HG02870 (cell line): Measurements from ENCODE around the gene ITPR2.

Experiments used
- ATAC-seq: cut with Tn5 transposase; IDR thresholded peaks from one replicate; pipeline ENCODE4 v1.9.1; 2021; ENCODE audit warnings: mild to moderate bottlenecking, moderate library complexity; ENCODE audit not compliant: unreplicated experiment

ITPR2 gene

DNA sequence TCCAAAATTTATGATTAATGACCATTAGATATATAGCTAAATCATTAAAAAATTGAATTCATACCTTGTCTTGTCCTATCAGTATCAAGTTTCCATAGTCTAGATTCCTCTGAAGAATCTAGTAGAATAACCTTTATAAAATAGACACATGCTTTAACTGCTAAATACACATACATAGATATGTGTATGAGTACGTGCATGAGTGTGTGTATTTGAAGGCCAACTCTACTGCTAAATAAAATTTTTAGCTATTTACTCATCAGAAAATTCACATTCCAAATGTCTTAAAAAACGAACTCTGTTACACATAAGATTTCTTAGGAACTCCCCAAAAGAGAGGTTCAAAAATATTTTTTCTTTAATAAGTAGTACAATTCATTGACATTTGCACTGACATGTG, 404.6 kb downstream of the ITPR2 start:
- ATAC-seq, result no peak

DNA sequence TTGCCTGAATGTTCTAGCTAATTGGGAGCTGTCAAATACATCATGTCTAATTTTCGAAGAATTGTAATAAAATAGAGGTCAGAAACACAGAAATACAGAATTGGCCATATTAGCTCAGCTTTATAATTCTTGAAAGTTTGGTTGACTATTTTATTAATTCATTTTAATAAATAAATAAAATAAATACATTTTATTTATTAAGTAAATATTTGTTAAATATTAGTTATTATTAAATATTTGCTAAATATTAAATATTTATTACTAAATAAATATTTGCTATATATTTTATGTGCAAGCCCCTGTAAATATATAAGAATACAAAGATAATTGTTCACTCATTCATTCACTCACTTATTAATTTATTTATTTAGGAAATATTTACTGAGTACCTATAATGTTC, 406.3 kb downstream of the ITPR2 start:
- ATAC-seq, result no peak

DNA sequence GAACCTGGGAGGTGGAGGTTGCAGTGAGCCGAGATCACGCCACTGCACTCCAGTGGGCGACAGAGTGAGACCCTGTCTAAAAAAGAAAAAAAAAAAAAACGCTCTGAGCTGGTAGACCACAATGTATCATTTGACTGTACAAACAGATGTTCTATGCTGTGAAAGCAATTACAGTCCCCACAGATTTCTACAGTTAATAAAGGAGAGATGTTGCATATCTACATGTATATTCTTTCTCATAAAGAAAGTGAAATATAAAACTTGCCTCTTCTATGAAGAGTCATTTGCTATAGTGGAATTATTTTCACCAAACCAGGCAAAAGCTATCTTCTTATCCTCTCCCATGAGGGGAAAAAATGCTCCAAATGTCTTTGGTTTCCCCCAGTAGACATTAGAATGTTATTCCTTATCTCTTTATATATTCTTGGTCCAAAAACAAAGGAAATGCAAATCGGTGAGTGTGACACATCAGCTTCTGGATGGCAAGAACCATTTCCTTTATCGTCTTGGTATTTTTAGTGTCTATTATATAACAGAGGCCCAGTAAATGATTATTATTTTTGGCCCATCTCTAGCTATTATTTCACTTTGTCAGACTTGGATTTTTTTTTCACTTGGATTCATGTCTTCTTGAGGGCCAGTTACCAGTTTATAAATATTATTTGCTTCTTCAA, 407.3 kb downstream of the ITPR2 start:
- ATAC-seq, result peak; percentile 76

GRCh38 chr12:26422839-26423398, 410.1 kb downstream of the ITPR2 start:
- ATAC-seq, result peak; percentile 41

- no peak for ATAC-seq
Measured at GRCh38 chr12:26416550-26416949, 416.4 kb downstream of the ITPR2 start.

DNA sequence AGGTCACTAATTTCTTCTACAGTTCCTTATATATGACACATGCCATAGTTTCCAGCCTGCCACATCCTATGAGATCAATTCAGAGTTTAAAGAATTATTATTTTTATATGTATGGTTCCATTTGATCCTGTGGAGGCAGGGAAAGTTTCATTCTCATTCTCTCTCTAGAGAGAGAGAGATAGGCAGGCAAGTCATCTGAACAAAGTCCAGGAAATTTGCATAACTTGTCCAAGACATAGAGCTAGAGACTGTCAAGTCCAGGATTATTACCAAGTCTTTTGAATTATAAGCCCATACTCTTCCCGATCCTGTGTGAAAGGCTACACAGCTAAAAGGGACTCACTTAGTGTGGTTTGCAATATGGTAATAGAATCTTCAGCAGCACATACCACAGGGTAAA, 422.3 kb downstream of the ITPR2 start:
- ATAC-seq, result no peak

DNA sequence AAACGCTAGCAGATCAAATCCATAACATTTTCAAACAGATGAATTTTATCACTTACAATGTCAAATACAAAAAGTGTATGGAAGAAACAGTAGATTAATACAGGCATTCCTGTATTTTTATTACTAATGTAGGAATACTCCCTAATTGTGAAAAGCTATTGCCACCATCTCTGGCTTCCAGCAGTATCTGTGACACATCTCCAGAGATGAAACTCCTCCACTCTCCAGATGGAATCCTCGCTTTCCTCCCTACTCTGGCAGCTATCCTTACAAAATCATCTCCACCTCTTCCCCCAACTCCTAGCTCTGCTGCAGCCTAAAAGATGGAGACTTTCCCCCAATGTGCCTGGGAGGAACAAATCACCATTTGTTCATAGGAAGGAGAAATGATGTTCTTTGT, 426.2 kb downstream of the ITPR2 start:
- no peak for ATAC-seq

DNA sequence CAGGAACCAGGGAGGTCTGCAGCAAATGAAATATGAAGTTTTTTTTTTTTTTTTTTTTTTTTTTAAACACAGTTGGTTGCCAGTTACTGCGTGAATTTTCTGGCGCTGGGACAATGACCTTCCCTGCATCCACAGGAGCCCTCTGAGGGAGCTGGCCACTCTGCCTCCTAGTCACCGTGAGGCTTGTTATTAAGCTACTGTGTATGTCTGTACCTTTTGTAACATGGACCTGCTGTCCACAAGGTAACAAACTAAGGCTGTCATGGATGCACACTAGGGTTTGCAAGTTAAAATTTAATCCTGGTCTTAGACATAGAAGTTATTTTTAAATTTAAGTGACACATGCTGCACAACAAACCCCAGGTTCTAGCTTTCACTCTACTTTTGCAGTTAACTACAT, 426.6 kb downstream of the ITPR2 start:
- ATAC-seq, result no peak

- no peak for ATAC-seq
Measured at GRCh38 chr12:26403601-26404000, 429.4 kb downstream of the ITPR2 start.

DNA sequence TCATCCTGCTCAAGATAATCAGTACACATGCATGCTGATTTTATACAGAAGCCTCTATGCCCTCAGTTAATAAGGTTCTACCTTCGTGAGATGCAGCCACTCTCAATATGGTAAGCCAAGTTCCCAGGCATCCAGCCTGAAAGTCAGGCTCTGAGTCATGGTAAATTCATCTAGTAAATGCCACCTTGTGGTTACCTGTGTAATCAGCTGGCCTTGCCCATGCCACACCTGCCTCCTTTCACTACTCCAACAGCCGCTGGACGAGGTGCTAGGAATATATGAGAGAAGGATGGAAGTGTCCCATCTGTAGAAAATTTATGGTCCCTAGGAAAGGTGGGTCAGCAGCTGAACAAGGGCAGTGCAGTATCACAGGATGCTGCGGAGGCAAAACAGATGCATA, 430.3 kb downstream of the ITPR2 start:
- no peak for ATAC-seq

GRCh38 chr12:26401874-26402273, 431.1 kb downstream of the ITPR2 start:
- no peak for ATAC-seq

DNA sequence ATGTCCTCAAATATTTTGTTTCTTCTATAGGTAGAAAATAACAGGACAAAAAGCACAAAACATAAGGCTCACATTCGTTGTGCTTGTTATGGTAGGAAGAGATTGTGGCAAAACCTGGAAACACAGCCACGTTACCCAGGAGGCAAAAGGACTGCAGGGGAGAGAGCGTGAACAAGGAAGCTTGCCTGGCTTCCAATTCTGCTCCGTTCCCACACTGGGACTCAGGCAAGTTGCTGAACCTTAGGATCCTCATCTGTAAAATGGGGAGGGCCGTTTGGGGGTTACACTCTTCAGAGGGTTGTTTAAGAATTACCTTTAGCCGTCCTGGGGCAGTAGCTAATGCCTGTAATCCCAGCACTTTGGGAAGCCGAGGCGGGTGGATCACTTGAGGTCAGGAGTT, 432.4 kb downstream of the ITPR2 start:
- no peak for ATAC-seq

DNA sequence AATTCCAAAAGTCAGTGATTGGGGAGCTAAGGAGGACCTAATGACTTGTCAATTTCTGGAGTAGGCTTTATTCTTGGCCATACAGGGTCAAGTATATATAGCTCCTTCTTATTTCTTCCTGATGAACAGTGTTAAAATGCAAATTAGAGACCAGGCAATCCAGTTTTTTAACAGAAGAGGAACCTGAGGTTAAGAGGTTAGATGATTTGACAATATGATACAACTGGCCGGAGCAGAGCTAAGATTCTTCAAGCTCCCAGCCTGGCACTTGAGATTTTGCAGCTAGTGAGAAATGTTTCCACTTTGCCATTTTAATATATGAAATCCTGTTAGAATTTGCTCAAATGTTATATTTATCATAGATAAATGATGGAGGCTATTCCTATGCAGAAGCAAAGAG, 433.6 kb downstream of the ITPR2 start:
- no peak for ATAC-seq

DNA sequence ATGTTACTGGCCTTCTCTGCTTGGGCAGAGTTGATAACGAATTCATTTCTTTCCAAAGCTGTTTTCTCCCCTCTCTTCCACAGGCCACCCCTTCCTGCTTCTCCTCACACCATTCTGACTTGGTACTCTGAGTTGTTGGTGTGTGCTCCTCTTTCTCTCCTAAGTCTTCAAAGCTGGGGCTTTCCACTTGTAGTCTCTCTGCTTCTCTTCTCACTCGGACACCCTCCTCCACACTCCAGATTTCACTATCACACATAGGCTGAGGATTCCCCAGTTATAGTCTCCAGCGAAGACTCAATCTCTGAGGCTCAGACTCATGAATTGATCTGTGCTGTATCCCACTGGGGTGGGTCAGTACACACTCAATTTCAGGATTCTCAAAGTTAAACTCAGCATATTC, 436.6 kb downstream of the ITPR2 start:
- ATAC-seq, result peak; percentile 80

- no peak for ATAC-seq
Measured at GRCh38 chr12:26389343-26389742, 443.7 kb downstream of the ITPR2 start.

GRCh38 chr12:26384536-26384935, 448.5 kb downstream of the ITPR2 start:
- no peak for ATAC-seq

GRCh38 chr12:26383041-26383440, 450.0 kb downstream of the ITPR2 start:
- ATAC-seq, result no peak

- ATAC-seq, result no peak
Measured at GRCh38 chr12:26380897-26381296, 452.1 kb downstream of the ITPR2 start.

DNA sequence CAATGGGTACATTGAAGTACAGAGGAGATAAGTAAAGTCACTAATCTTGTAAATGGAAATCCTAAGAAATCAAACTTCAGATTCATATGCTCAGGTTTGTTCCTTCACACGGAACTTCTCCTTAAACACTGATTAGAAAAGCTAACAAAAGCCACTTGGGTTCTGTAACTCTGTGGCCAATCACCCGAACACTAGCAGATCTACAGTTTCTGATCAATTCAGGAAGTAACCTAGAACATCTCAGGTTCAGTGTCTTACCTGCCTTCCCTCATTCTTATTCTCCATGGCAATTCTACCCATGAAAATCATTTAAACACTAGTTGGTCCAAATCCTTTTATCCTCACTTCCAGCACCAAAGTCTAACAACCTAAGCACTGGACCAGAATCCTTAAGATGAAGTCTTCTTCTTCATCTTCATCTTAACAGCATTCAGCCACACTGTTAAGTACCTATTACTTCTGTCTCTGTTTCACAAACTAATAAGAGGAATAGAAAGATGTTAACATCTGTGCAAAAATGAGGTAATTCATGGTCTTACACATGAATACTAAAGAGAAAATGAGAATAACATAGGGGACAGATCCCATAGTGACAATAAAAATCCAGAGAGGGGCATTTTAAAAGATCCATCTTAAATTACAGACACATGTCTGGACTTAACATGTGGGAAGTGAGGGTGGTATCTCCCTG, 453.1 kb downstream of the ITPR2 start:
- ATAC-seq, result peak; percentile 73

DNA sequence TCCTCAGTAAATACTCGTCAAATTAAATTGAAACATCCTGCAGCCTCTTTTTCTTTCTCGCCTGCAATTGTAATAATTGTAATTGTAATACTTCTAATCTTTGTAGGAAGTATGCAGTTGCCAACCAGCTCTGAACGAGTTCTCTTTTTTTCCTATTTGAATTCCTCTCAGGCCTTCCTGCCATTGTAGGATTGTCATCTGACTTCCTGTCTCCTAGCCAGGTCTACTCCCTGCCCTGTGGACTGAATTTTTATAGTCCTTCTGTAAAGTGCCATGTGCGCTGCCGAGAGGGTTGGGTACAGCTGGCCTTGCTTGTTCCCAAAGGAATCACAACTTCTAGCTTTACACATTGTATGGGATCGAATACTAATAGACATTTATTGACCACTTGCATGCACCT, 454.3 kb downstream of the ITPR2 start:
- no peak for ATAC-seq

GRCh38 chr12:26374934-26375680, 457.9 kb downstream of the ITPR2 start:
- no peak for ATAC-seq
